ENCODE measurements around the gene EIF4G3. TPM values are rescaled to one million over a fixed set of nuclear protein-coding genes. Genes with fewer than 3 reads are reported as not detected.
"Not testable (repeated sequence)": the region's sequence is repeated elsewhere in the genome, so short reads cannot be mapped to it uniquely, and the experiment has no call there.

The EIF4G3 gene
- total RNA-seq, 2 experiments from 2014 or later: 47.0 to 55.0 TPM

- H3K9me3 Mint-ChIP-seq (ENCODE audit: low read depth): no peaks in the 10 kb centered on the region
- no peaks in the 10 kb centered on the region for H3K27me3 Mint-ChIP-seq
- no peak for ATAC-seq
- no peak overlapping the region for H3K27ac Mint-ChIP-seq
- CTCF ChIA-PET: interaction anchor here (1.0 kb wide), 1 partner anchor 22 kb away, joined by 3 read pairs; no protein-coding TSS in a partner anchor
- H3K4me1 Mint-ChIP-seq: peaks cover 25% of the 10 kb centered on the region
- intact Hi-C loops (cut with DNase I, micrococcal nuclease): no loop called here
- peaks cover 14% of the 10 kb centered on the region for H3K36me3 Mint-ChIP-seq (ENCODE audit: low read depth)
- no peak overlapping the region for H3K4me3 Mint-ChIP-seq
- POLR2A ChIA-PET: no interaction called here
- DNase-seq: no peak
These were observed 248.6 kb downstream of the EIF4G3 start for GRCh38 chr1:20928146-20928545.

- DNase-seq: no peak
- Mint-ChIP-seq H3K4me3 (no peak overlapping the region), H3K4me1 (no peaks in the 10 kb centered on the region), H3K9me3 (ENCODE audit: low read depth) (no peaks in the 10 kb centered on the region), H3K27ac (no peak overlapping the region), H3K36me3 (ENCODE audit: low read depth) (no peaks in the 10 kb centered on the region), H3K27me3 (no peaks in the 10 kb centered on the region)
- ATAC-seq: no peak
- CTCF ChIA-PET: interaction anchor here (0.8 kb wide), 1 partner anchor 75 kb away, joined by 4 read pairs; no protein-coding TSS in a partner anchor
- intact Hi-C loops (cut with DNase I, micrococcal nuclease): no loop called here
- POLR2A ChIA-PET: no interaction called here
These were observed 255.4 kb downstream of the EIF4G3 start for GRCh38 chr1:20921285-20921684.

- DNase-seq (no peak), ATAC-seq (no peak)
- H3K27ac Mint-ChIP-seq: no peak overlapping the region
- H3K4me3 Mint-ChIP-seq: no peak overlapping the region
- no peaks in the 10 kb centered on the region for H3K9me3 Mint-ChIP-seq (ENCODE audit: low read depth)
- POLR2A ChIA-PET: interaction anchor here (0.6 kb wide), 1 partner anchor 1488 kb away, joined by 7 read pairs; no protein-coding TSS in a partner anchor
- no peaks in the 10 kb centered on the region for H3K4me1 Mint-ChIP-seq
- intact Hi-C loops (cut with DNase I, micrococcal nuclease): no loop called here
- peaks cover 11% of the 10 kb centered on the region for H3K36me3 Mint-ChIP-seq (ENCODE audit: low read depth)
- no peaks in the 10 kb centered on the region for H3K27me3 Mint-ChIP-seq
- CTCF ChIA-PET: no interaction called here
These were observed 263.5 kb downstream of the EIF4G3 start for GRCh38 chr1:20913242-20913641.

GRCh38 chr1:20907526-20907925 lies 269.2 kb downstream of the EIF4G3 start:
- H3K27me3 Mint-ChIP-seq; H3K9me3 Mint-ChIP-seq (ENCODE audit: low read depth); intact Hi-C loops (cut with DNase I, micrococcal nuclease); H3K4me1 Mint-ChIP-seq; CTCF ChIA-PET; DNase-seq; H3K27ac Mint-ChIP-seq; H3K4me3 Mint-ChIP-seq; ATAC-seq; POLR2A ChIA-PET: not testable (repeated sequence)
- H3K36me3 Mint-ChIP-seq (ENCODE audit: low read depth): peaks cover 13% of the 10 kb centered on the region

GRCh38 chr1:20903437-20903836 lies 273.3 kb downstream of the EIF4G3 start:
- ATAC-seq: no peak
- ChIA-PET CTCF (interaction anchor here (0.6 to 1.3 kb wide), 4 partner anchors 8 to 284 kb away, joined by 3 to 5 read pairs (median 3); no protein-coding TSS in a partner anchor), POLR2A (no interaction called here)
- no peaks in the 10 kb centered on the region for H3K4me1 Mint-ChIP-seq
- no peak overlapping the region for H3K4me3 Mint-ChIP-seq
- DNase-seq: no peak
- H3K36me3 Mint-ChIP-seq (ENCODE audit: low read depth): peaks cover 10% of the 10 kb centered on the region
- intact Hi-C loops (cut with DNase I, micrococcal nuclease): no loop called here
- no peaks in the 10 kb centered on the region for H3K27me3 Mint-ChIP-seq
- H3K9me3 Mint-ChIP-seq (ENCODE audit: low read depth): no peaks in the 10 kb centered on the region
- H3K27ac Mint-ChIP-seq: no peak overlapping the region

GRCh38 chr1:20900056-20900455 lies 276.6 kb downstream of the EIF4G3 start:
- Mint-ChIP-seq H3K4me3 (no peak overlapping the region), H3K27ac (no peak overlapping the region), H3K36me3 (ENCODE audit: low read depth) (peaks cover 4% of the 10 kb centered on the region), H3K27me3 (no peaks in the 10 kb centered on the region), H3K4me1 (no peaks in the 10 kb centered on the region), H3K9me3 (ENCODE audit: low read depth) (no peaks in the 10 kb centered on the region)
- no peak for ATAC-seq
- ChIA-PET POLR2A (no interaction called here), CTCF (interaction anchor here (1.4 kb wide), 1 partner anchor 9 kb away, joined by 3 read pairs; no protein-coding TSS in a partner anchor)
- intact Hi-C loops (cut with DNase I, micrococcal nuclease): no loop called here
- DNase-seq: no peak

- H3K4me1 Mint-ChIP-seq: no peaks in the 10 kb centered on the region
- H3K4me3 Mint-ChIP-seq: no peak overlapping the region
- no peak overlapping the region for H3K27ac Mint-ChIP-seq
- DNase-seq (no peak), ATAC-seq (no peak)
- peaks cover 7% of the 10 kb centered on the region for H3K36me3 Mint-ChIP-seq (ENCODE audit: low read depth)
- no peaks in the 10 kb centered on the region for H3K9me3 Mint-ChIP-seq (ENCODE audit: low read depth)
- POLR2A ChIA-PET: no interaction called here
- intact Hi-C loops (cut with DNase I, micrococcal nuclease): no loop called here
- H3K27me3 Mint-ChIP-seq: no peaks in the 10 kb centered on the region
- CTCF ChIA-PET: interaction anchor here (1.4 kb wide), 1 partner anchor 8 kb away, joined by 3 read pairs; no protein-coding TSS in a partner anchor
These were observed 277.3 kb downstream of the EIF4G3 start for GRCh38 chr1:20899154-20899972.

- intact Hi-C loops (cut with DNase I, micrococcal nuclease): no loop called here
- no peaks in the 10 kb centered on the region for H3K4me1 Mint-ChIP-seq
- POLR2A ChIA-PET: no interaction called here
- H3K27ac Mint-ChIP-seq: no peak overlapping the region
- H3K36me3 Mint-ChIP-seq (ENCODE audit: low read depth): peaks cover 18% of the 10 kb centered on the region
- CTCF ChIA-PET: no interaction called here
- ATAC-seq: no peak
- no peak for DNase-seq
- no peaks in the 10 kb centered on the region for H3K27me3 Mint-ChIP-seq
- no peak overlapping the region for H3K4me3 Mint-ChIP-seq
- H3K9me3 Mint-ChIP-seq (ENCODE audit: low read depth): no peaks in the 10 kb centered on the region
These were observed 279.9 kb downstream of the EIF4G3 start for GRCh38 chr1:20896826-20897225.

GRCh38 chr1:20893931-20894330 lies 282.8 kb downstream of the EIF4G3 start:
- Mint-ChIP-seq H3K4me3 (no peak overlapping the region), H3K27ac (no peak overlapping the region), H3K27me3 (no peaks in the 10 kb centered on the region), H3K36me3 (ENCODE audit: low read depth) (peaks cover 18% of the 10 kb centered on the region), H3K9me3 (ENCODE audit: low read depth) (no peaks in the 10 kb centered on the region), H3K4me1 (no peaks in the 10 kb centered on the region)
- DNase-seq (no peak), ATAC-seq (no peak)
- intact Hi-C loops (cut with DNase I, micrococcal nuclease): no loop called here
- POLR2A ChIA-PET: no interaction called here
- CTCF ChIA-PET: interaction anchor here (0.6 to 1.2 kb wide), 2 partner anchors 44 to 197 kb away, joined by 3 to 5 read pairs; no protein-coding TSS in a partner anchor

- DNase-seq: no peak
- H3K4me3 Mint-ChIP-seq: no peak overlapping the region
- ChIA-PET POLR2A (no interaction called here), CTCF (interaction anchor here (0.6 to 0.8 kb wide), 2 partner anchors 9 to 13 kb away, joined by 3 to 5 read pairs; no protein-coding TSS in a partner anchor)
- no peaks in the 10 kb centered on the region for H3K9me3 Mint-ChIP-seq (ENCODE audit: low read depth)
- H3K27ac Mint-ChIP-seq: no peak overlapping the region
- ATAC-seq: no peak
- H3K27me3 Mint-ChIP-seq: no peaks in the 10 kb centered on the region
- intact Hi-C loops (cut with DNase I, micrococcal nuclease): no loop called here
- H3K4me1 Mint-ChIP-seq: no peaks in the 10 kb centered on the region
- H3K36me3 Mint-ChIP-seq (ENCODE audit: low read depth): peaks cover 18% of the 10 kb centered on the region
These were observed 285.6 kb downstream of the EIF4G3 start for GRCh38 chr1:20891091-20891490.

- POLR2A ChIA-PET: no interaction called here
- Mint-ChIP-seq H3K4me3 (no peak overlapping the region), H3K9me3 (ENCODE audit: low read depth) (no peaks in the 10 kb centered on the region), H3K27me3 (no peaks in the 10 kb centered on the region), H3K36me3 (ENCODE audit: low read depth) (peaks cover 6% of the 10 kb centered on the region), H3K27ac (no peak overlapping the region), H3K4me1 (no peaks in the 10 kb centered on the region)
- ATAC-seq: no peak
- no peak for DNase-seq
- CTCF ChIA-PET: interaction anchor here (0.7 to 1.2 kb wide), 2 partner anchors 14 to 22 kb away, joined by 3 read pairs; no protein-coding TSS in a partner anchor
- intact Hi-C loops (cut with DNase I, micrococcal nuclease): no loop called here
These were observed 289.5 kb downstream of the EIF4G3 start for GRCh38 chr1:20887246-20887645.

GRCh38 chr1:20885121-20885520 lies 291.6 kb downstream of the EIF4G3 start:
- H3K36me3 Mint-ChIP-seq (ENCODE audit: low read depth): peaks cover 8% of the 10 kb centered on the region
- CTCF ChIA-PET: interaction anchor here (1.9 kb wide), 1 partner anchor 20 kb away, joined by 4 read pairs; no protein-coding TSS in a partner anchor
- H3K4me3 Mint-ChIP-seq: no peak overlapping the region
- POLR2A ChIA-PET: no interaction called here
- no peaks in the 10 kb centered on the region for H3K9me3 Mint-ChIP-seq (ENCODE audit: low read depth)
- intact Hi-C loops (cut with DNase I, micrococcal nuclease): no loop called here
- no peaks in the 10 kb centered on the region for H3K4me1 Mint-ChIP-seq
- ATAC-seq (no peak), DNase-seq (no peak)
- no peaks in the 10 kb centered on the region for H3K27me3 Mint-ChIP-seq
- no peak overlapping the region for H3K27ac Mint-ChIP-seq
